GM12878 (cell line): ENCODE measurements around the gene KRT86. TPM values are rescaled to one million over a fixed set of nuclear protein-coding genes. Genes with fewer than 3 reads are reported as not detected.

Experiments
- ATAC-seq: fragments of 200-7000 bp; cut with Tn5 transposase; 3 replicates; pipeline ENCODE4 v1.9.1; 2020; ENCODE audit warnings: mild to moderate bottlenecking, moderate library complexity
- BruUV-seq: library from RNA; stranded (reverse); fragments of 400-500 nt; replicated peaks from 2 replicates; lab custom pipeline; 2021; lab: Mats Ljungman, UMichigan
- CTCF ChIA-PET: fragments of 300-600 bp; sonication (Branson Sonifier 250); formaldehyde crosslinking; extraction: SDS; loops from one replicate; lab custom pipeline; 2021; ENCODE audit warnings: inconsistent platforms; lab: Yijun Ruan, JAX
- POLR2A ChIA-PET: fragments of 350-600 bp; formaldehyde crosslinking; extraction: SDS; loops from one replicate; lab custom pipeline; 2021; ENCODE audit warnings: inconsistent platforms; lab: Charles Lee
- RAD21 ChIA-PET: fragments of 300-600 bp; sonication (Branson Sonifier 250); formaldehyde crosslinking; loops from one replicate; lab custom pipeline; 2023; ENCODE audit warnings: antibody characterized with exemption; ENCODE audit not compliant: unreplicated experiment; lab: Charles Lee
- SMC1A ChIA-PET: fragments of 300-600 bp; sonication (Branson Sonifier 250); formaldehyde crosslinking; loops from one replicate; lab custom pipeline; 2023; ENCODE audit not compliant: unreplicated experiment, uncharacterized antibody; lab: Charles Lee
- DNase-seq: peaks from one replicate; pipeline ENCODE4 v3.0.0-alpha.2; 2011; ENCODE audit warnings: low read depth, low spot score
- FAIRE-seq: peaks from 3 replicates; lab custom pipeline; 2011; peaks lifted over from hg19 to GRCh38; lab: Jason Lieb, UNC
- H2AFZ ChIP-seq: 2 replicates; pipeline ENCODE4 v1.6.0; 2011; ENCODE audit warnings: low read depth, low read length, control low read depth; ENCODE audit not compliant: control insufficient read depth
- H3K27ac ChIP-seq: 2 replicates; pipeline ENCODE4 v1.5.1; 2011; ENCODE audit warnings: control low read depth; ENCODE audit not compliant: control insufficient read depth, insufficient read depth
- H3K27me3 ChIP-seq, 2 experiments: replicated peaks in 1 of 2; 2 replicates each; pipeline versions ENCODE4 v1.6.0 to v1.6.1; 2011; ENCODE audit warnings: low read length in 1 of 2; ENCODE audit not compliant: control insufficient read depth in 2 of 2, insufficient read depth in 2 of 2
- H3K36me3 ChIP-seq, 2 experiments: 2 replicates each; pipeline ENCODE4 v1.5.1; 2011; ENCODE audit warnings: low read length in 1 of 2; ENCODE audit not compliant: control insufficient read depth in 2 of 2, insufficient read depth in 2 of 2
- H3K4me1 ChIP-seq: 2 replicates; pipeline ENCODE4 v1.6.1; 2011; ENCODE audit warnings: mild to moderate bottlenecking, low read length, moderate library complexity, mixed read lengths; ENCODE audit not compliant: control insufficient read depth, insufficient read depth
- H3K4me2 ChIP-seq: 2 replicates; pipeline ENCODE4 v1.6.0; 2011; ENCODE audit warnings: control low read depth; ENCODE audit not compliant: control insufficient read depth, insufficient read depth
- H3K4me3 ChIP-seq: fragments of 200-600 bp; sonication (generic); 2 replicates; pipeline ENCODE4 v1.5.1; 2016
- H3K79me2 ChIP-seq: 2 replicates; pipeline ENCODE4 v1.6.0; 2011; ENCODE audit warnings: low read length; ENCODE audit not compliant: control insufficient read depth, insufficient read depth
- H3K9ac ChIP-seq: 2 replicates; pipeline ENCODE4 v1.8.0; 2011; ENCODE audit warnings: low read length, control low read depth, mixed read lengths; ENCODE audit not compliant: control insufficient read depth, insufficient read depth
- H3K9me3 ChIP-seq: replicated peaks from 3 replicates; pipeline ENCODE4 v1.5.1; 2011; ENCODE audit warnings: mild to moderate bottlenecking, low read length; ENCODE audit not compliant: control insufficient read depth, insufficient read depth
- H4K20me1 ChIP-seq: 2 replicates; pipeline ENCODE4 v1.6.0; 2011; ENCODE audit not compliant: control insufficient read depth, insufficient read depth
- BACH1 ChIP-seq: fragments of 450-650 bp; IDR thresholded peaks from 2 replicates; pipeline ENCODE4 v1.6.1; 2017; ENCODE audit warnings: mild to moderate bottlenecking, borderline replicate concordance
- BMI1 ChIP-seq: fragments of 450-650 bp; IDR thresholded peaks from 2 replicates; pipeline ENCODE4 v1.6.1; 2016; ENCODE audit warnings: mild to moderate bottlenecking, moderate library complexity, borderline replicate concordance
- BRCA1 ChIP-seq: IDR thresholded peaks from 2 replicates; pipeline ENCODE4 v1.6.1; 2011; ENCODE audit warnings: low read depth, low read length, improper control_type of control experiment
- CREM ChIP-seq: IDR thresholded peaks from 2 replicates; pipeline ENCODE4 v1.6.1; 2014; ENCODE audit warnings: antibody characterized with exemption, low read depth
- DPF2 ChIP-seq: fragments of 450-650 bp; IDR thresholded peaks from 2 replicates; pipeline ENCODE4 v1.6.1; 2017; ENCODE audit warnings: mild to moderate bottlenecking
- ETV6 ChIP-seq, 2 experiments: fragments of 450-650 bp in 1 of 2; IDR thresholded peaks in 1 of 2; conservative IDR thresholded peaks in 1 of 2; 2 replicates each; pipeline ENCODE4 v1.6.1; 2014; ENCODE audit warnings: antibody characterized with exemption in 1 of 2, borderline replicate concordance in 1 of 2, low read depth in 1 of 2, mild to moderate bottlenecking in 1 of 2, moderate library complexity in 1 of 2
- FOXK2 ChIP-seq: fragments of 450-650 bp; IDR thresholded peaks from 2 replicates; pipeline ENCODE4 v1.6.1; 2017; ENCODE audit warnings: mild to moderate bottlenecking, moderate library complexity
- GATAD2B ChIP-seq: fragments of 450-650 bp; conservative IDR thresholded peaks from 2 replicates; pipeline ENCODE4 v1.6.1; 2017; ENCODE audit warnings: low read depth, mild to moderate bottlenecking, moderate library complexity
- HDAC6 ChIP-seq: fragments of 200-600 bp; sonication (generic); IDR thresholded peaks from one replicate; pipeline ENCODE4 v1.8.0; 2017; ENCODE audit warnings: antibody characterized with exemption; ENCODE audit not compliant: unreplicated experiment
- HDGF ChIP-seq: fragments of 450-650 bp; IDR thresholded peaks from 2 replicates; pipeline ENCODE4 v1.6.1; 2016; ENCODE audit warnings: antibody characterized with exemption
- JUNB ChIP-seq: IDR thresholded peaks from 2 replicates; pipeline ENCODE4 v1.6.1; 2016; ENCODE audit warnings: antibody characterized with exemption, mild to moderate bottlenecking
- NR2C1 ChIP-seq: fragments of 450-650 bp; IDR thresholded peaks from 2 replicates; pipeline ENCODE4 v1.6.1; 2017; ENCODE audit warnings: antibody characterized with exemption, mild to moderate bottlenecking, moderate library complexity
- RAD21 ChIP-seq: IDR thresholded peaks from 2 replicates; pipeline ENCODE4 v1.6.1; 2011; ENCODE audit warnings: mild to moderate bottlenecking, low read depth, low read length, moderate library complexity; ENCODE audit not compliant: insufficient read depth
- SP1 ChIP-seq: IDR thresholded peaks from one replicate; pipeline ENCODE4 v1.6.1; 2011; ENCODE audit warnings: low read depth, low read length
- SREBF1 ChIP-seq: IDR thresholded peaks from 2 replicates; pipeline ENCODE4 v1.6.1; 2012; ENCODE audit warnings: mild to moderate bottlenecking, low read length
- TAF1 ChIP-seq: IDR thresholded peaks from 2 replicates; pipeline ENCODE4 v1.6.1; 2011; ENCODE audit warnings: mild to moderate bottlenecking, low read depth, low read length, borderline replicate concordance
- TARDBP ChIP-seq: IDR thresholded peaks from 2 replicates; pipeline ENCODE4 v1.6.1; 2016; ENCODE audit warnings: borderline replicate concordance
- TCF12 ChIP-seq: IDR thresholded peaks from 2 replicates; pipeline ENCODE4 v1.6.1; 2011; ENCODE audit warnings: low read depth, mild to moderate bottlenecking, low read length
- TCF3 ChIP-seq: IDR thresholded peaks from 2 replicates; pipeline ENCODE4 v1.6.1; 2012; ENCODE audit warnings: low read depth, mild to moderate bottlenecking, low read length, borderline replicate concordance; ENCODE audit not compliant: insufficient read depth
- TCF7 ChIP-seq: IDR thresholded peaks from 2 replicates; pipeline ENCODE4 v1.6.1; 2014; ENCODE audit warnings: antibody characterized with exemption, borderline replicate concordance
- ZBED1 ChIP-seq: IDR thresholded peaks from 2 replicates; pipeline ENCODE4 v1.6.1; 2016; ENCODE audit warnings: borderline replicate concordance
- ZNF24 ChIP-seq: fragments of 450-650 bp; IDR thresholded peaks from 2 replicates; pipeline ENCODE4 v1.6.1; 2017; ENCODE audit warnings: antibody characterized with exemption, mild to moderate bottlenecking
- ZNF622 ChIP-seq: fragments of 450-650 bp; IDR thresholded peaks from 2 replicates; pipeline ENCODE4 v1.6.1; 2017; ENCODE audit warnings: mild to moderate bottlenecking, inconsistent platforms
- WGBS: methylation state at CpG from one replicate; pipeline ENCODE4 v1.1.6; 2016; ENCODE audit warnings: low lambda C conversion rate; ENCODE audit not compliant: insufficient replicate concordance, insufficient coverage; ENCODE audit errors: missing lambda C conversion rate; 5-methylcytosine and 5-hydroxymethylcytosine counted together
- in situ Hi-C: fragments of 300-500 bp; cut with MboI; formaldehyde crosslinking; loops from 9 replicates; pipeline ENCODE4 v1.14.3; 2018; ENCODE audit warnings: mixed read lengths
- intact Hi-C: fragments of 100-400 bp; cut with micrococcal nuclease; formaldehyde crosslinking; loops from one replicate; pipeline ENCODE4 v1.14.2; 2022; ENCODE audit not compliant: unreplicated experiment
- polyA plus RNA-seq, 11 experiments: library from polyadenylated mRNA; depleted of rRNA in 4 of 11; unstranded in 6 of 11; stranded (reverse) in 5 of 11; fragments of >200 nt; fragmentation: Nextera tagmentation in 4 of 11; fragmentation: Illumina TruSeq in 1 of 11; extraction: Ambion mirVana in 4 of 11; extraction: Trizol in 1 of 11; gene quantifications; 1 replicate in 1 of 11; 2 replicates in 10 of 11; pipeline versions ENCODE4 v1.2.1 to v1.2.3, GENCODE V29; 2011 to 2016; ENCODE audit warnings: inconsistent platforms in 2 of 11, missing spikeins in 2 of 11, low read depth in 1 of 11
- total RNA-seq, 4 experiments: library from RNA; depleted of rRNA in 3 of 4; stranded (reverse); fragments of >200 nt in 3 of 4; fragmentation: Illumina TruSeq in 1 of 4; extraction: Trizol in 1 of 4; gene quantifications; 2 replicates each; pipeline versions ENCODE4 v1.2.1 to v1.2.3, GENCODE V29; 2013 to 2021
- TF ChIP-seq, protein P1 (sequence below): fragments of 450-650 bp; IDR thresholded peaks from 2 replicates; pipeline ENCODE4 v1.6.1; 2017; ENCODE audit warnings: mild to moderate bottlenecking, low read depth, inconsistent platforms; ENCODE audit not compliant: poor library complexity, severe bottlenecking

KRT86 gene
- total and polyA plus RNA-seq, 10 of the 15 experiments (the other 5 are each of a cell fraction or from before 2014, with no cell fraction given), result 0.11 to 0.54 (median 0.18) TPM; not detected in 4

DNA sequence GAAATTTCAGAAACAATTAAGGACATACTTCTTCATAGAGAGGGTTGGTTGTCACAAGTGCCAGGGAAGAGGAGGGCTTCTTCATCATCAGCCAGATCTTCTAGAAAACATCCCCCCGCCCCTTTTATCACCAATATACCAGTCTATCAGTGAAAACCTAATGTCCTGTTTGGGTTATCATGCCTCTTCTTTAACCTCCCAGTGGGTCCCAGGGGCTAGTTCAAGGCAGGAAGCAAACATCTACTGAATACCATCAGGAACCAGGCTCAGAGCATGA lies 13.3 kb upstream of the KRT86 start (continued):
- TF ChIP-seq BMI1 (no peak), TCF12 (no peak), ETV6 (conservative IDR thresholded peaks at IDR 0.05 in 1 of 2, IDR thresholded peaks at IDR 0.05 in 1 of 2; ENCODE audit: borderline replicate concordance in 1 of 2, low read depth in 1 of 2) (no peak), ZNF24 (no peak), SP1 (no peak), HDAC6 (no peak), ZBED1 (no peak), CREM (no peak), TAF1 (no peak), TCF7 (no peak), BACH1 (no peak), NR2C1 (no peak), TARDBP (no peak), BRCA1 (no peak), JUNB (no peak)

- in situ Hi-C loops, result no loop called here
- no peak overlapping the region for H3K4me3 ChIP-seq
- no peak for ATAC-seq
- no peak overlapping the region for H3K4me2 ChIP-seq
- intact Hi-C loops, result no loop called here
- no peaks in the 10 kb centered on the region for H3K36me3 ChIP-seq
- no peak overlapping the region for H3K27ac ChIP-seq
- POLR2A ChIA-PET, result no interaction called here
- H3K27me3 ChIP-seq, result peaks cover 1 to 4% of the 10 kb centered on the region in 2 experiments; a peak in 1 of 4 replicates
- H3K79me2 ChIP-seq, result no peaks in the 10 kb centered on the region
- H3K9me3 ChIP-seq, result no peaks in the 10 kb centered on the region; the same call in 2 of the 3 replicates
- no peak for FAIRE-seq
- WGBS, result 16% methylated on average over 3 of the region's 3 CpGs
- RAD21 ChIA-PET, result no interaction called here
- H4K20me1 ChIP-seq, result no peaks in the 10 kb centered on the region
- CTCF ChIA-PET, result interaction anchor here (1.7 kb wide), 1 partner anchor 11 kb away, joined by 3 read pairs; no protein-coding TSS in a partner anchor
- no peak for DNase-seq
- no peak overlapping the region for H3K9ac ChIP-seq
- SMC1A ChIA-PET, result interaction anchor here (0.7 to 1.5 kb wide), 2 partner anchors 42 to 216 kb away, joined by 3 read pairs; no protein-coding TSS in a partner anchor
- H3K4me1 ChIP-seq, result no peaks in the 10 kb centered on the region
- H2AFZ ChIP-seq, result no peak overlapping the region
- no TSS peak for BruUV-seq
- no peak for TF ChIP-seq JUNB
- TF ChIP-seq FOXK2, result no peak
- no peak for TF ChIP-seq HDGF
- TF ChIP-seq SREBF1, result no peak
- TF ChIP-seq, protein P1, sequence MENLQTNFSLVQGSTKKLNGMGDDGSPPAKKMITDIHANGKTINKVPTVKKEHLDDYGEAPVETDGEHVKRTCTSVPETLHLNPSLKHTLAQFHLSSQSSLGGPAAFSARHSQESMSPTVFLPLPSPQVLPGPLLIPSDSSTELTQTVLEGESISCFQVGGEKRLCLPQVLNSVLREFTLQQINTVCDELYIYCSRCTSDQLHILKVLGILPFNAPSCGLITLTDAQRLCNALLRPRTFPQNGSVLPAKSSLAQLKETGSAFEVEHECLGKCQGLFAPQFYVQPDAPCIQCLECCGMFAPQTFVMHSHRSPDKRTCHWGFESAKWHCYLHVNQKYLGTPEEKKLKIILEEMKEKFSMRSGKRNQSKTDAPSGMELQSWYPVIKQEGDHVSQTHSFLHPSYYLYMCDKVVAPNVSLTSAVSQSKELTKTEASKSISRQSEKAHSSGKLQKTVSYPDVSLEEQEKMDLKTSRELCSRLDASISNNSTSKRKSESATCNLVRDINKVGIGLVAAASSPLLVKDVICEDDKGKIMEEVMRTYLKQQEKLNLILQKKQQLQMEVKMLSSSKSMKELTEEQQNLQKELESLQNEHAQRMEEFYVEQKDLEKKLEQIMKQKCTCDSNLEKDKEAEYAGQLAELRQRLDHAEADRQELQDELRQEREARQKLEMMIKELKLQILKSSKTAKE, result no peak
- no peak for TF ChIP-seq ZNF622
- no peak for TF ChIP-seq RAD21
- TF ChIP-seq GATAD2B, result no peak
- no peak for TF ChIP-seq TCF3
- no peak for TF ChIP-seq DPF2
Observed at GRCh38 chr12:52262286-52262685, 12.2 kb upstream of the KRT86 start.
